ENCODE data around the gene RAD51AP1.

The RAD51AP1 gene

DNA sequence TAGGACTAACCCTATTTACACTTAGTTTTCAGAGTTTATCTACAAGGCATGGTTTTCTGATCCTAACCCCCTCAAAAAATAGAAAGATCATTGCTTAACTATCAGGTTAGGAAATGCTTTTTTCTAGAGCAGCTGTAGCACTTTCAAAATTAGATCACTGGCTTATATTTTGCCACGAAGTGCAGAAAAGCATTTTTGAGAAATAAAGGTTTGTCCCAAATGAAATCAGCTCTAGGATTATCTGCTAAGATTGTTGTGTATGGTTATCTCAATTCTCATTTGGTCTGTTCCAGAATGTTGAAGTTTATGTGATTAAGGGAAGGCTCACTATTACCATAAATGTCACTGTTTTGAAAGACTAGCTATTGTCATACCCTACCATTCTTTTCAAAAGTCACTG lies 13.5 kb downstream of the RAD51AP1 start:
- no peak for DNase-seq (ENCODE audit: low read depth)

DNA sequence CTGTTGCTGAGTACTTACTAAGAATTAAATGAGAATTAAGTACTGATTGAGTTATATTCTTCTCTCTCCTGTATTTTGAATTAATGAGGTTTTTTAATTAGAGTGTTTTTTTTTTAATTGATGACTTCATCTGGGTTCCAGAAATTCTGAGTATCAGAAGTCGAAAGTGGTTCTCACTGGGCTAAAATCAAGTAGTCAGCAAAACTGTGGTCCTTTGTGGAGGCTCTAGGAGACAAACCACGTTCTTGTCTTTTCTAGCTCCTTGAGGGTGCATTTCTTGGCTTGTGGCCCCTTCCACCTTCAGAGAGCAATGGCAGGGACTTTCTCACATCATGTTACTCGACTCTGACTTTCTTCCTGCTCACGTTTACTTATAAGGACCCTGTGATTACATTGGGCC lies 15.3 kb downstream of the RAD51AP1 start:
- DNase-seq (ENCODE audit: low read depth): no peak

DNA sequence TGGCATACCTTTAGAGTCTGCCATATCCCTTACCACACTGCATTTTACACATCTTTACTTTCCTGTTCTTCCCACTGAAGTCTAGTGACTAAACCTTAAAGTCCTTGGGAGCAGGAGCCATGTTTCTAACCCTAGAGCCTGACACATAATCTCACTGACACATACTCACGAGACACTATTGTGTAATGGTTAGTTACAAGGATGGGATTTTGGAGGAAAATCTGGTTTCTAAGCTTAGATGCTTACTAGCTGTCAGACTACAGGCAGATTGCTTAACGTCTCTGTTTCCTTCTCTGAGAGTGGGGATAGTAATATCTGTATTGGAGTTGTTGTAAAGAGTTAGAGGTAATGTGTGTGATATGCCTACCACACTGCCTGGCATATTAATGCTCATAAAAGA lies 17.1 kb downstream of the RAD51AP1 start:
- no peak for DNase-seq (ENCODE audit: low read depth)

DNA sequence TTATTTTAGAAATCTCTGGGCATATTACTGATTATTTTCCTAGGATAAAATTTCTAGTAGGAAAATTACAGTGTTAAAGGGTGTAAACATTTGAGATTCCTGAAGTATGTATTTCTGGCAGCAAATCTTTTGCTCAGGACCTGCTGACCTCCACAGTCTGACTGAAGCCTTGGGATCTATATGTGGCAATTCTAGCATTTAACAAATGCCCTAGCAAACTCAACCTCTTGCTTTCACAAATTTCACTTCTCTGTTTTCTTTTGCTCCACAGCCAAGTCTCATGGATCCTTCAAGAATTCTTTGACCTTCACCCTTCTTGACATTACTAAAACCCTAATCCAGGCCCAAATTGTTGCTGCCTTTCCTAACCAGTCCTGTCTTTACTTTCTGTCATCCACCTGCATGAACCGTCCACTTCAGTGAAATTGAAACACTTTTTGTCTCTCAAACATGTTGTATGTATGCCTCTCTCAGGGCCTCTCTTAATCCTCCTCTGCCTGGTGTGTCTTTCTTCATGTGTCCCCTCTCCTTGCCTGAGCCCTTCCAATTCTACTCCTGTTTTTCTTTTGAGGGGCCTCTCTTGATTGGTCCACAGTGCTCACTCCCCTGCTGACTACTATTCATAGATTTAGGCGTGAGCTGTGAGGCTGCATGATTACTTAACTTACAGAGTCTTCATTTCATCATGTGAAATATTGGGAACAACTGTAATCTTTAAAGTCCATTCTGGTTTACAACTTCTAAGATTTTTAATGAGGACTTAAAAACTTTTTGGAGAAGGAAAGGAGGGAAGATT lies 18.2 kb downstream of the RAD51AP1 start:
- no peak for DNase-seq (ENCODE audit: low read depth)

DNA sequence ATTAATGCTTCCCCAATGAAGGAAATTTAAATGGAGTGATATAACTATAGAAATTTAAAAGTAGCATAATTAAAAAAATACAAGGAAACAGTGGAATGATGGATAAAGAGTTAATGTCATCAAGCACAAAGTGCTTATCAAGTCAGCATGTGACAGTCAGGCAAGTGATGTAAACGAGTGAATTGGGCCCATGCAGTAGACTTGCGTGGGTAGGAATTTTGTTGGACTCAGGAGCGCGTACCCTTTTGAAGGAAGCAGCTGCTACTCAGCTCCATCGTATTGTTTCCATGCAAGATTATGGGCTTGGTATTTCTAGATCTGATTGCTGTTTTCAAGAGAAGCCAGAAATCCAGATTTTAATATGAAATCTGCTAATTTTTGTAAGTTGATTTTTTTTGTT lies 18.9 kb downstream of the RAD51AP1 start:
- no peak for DNase-seq (ENCODE audit: low read depth)

DNA sequence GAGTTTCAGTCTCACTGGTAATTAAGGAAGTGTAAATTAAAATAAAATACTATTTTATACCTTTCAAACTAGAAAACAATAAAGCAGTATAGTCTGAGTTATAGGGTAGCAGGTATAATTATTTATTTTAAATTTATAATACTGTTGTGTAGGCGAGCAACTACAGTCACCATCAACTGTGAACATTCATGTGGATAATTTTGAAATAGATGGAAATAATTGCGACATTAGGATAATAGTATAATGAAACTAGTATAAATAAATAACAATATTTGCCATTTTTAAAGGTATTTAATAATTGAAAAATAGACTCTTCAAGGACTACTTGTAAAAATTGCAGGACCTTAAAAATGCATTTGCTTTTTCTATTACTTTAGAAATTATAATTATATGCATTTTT lies 19.5 kb downstream of the RAD51AP1 start:
- no peak for DNase-seq (ENCODE audit: low read depth)

DNA sequence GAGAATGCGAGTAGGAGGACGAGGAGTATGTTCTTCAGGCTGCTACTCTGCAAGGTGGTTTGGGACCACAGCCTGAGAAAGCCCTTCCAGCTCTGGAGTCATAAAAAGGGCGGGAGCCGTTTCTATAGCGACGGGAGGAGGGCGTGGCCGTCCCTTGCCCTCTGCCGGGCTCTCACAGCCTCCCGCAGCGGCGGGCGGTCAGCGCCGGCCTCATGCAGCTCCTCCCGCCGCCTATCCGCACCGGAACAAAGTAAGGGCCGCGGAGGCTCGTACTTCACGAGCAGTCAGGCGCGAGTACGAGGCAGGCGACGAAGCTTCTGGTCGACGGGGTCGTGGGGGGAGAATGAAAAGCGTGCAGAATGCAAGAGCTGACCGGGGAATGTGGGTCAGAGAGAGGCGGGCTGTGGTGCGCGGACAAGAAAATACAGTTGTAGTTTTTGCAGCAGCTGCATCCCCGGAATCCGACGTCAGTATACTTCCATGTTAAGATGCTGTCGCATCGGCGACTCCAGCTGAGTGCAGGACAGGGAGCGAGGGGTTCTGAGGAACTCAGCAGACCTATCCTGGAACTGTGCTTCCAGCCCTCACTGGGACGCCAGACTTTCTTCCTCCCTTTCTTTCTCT lies 23.5 kb downstream of the RAD51AP1 start, which contains the start of gene DYRK4:
TSS of gene DYRK4 (plus strand) at position 175 of the 624 bp plus-strand sequence. CDS start at position 213, 38 bp downstream.
- DNase-seq (ENCODE audit: low read depth): no peak

DNA sequence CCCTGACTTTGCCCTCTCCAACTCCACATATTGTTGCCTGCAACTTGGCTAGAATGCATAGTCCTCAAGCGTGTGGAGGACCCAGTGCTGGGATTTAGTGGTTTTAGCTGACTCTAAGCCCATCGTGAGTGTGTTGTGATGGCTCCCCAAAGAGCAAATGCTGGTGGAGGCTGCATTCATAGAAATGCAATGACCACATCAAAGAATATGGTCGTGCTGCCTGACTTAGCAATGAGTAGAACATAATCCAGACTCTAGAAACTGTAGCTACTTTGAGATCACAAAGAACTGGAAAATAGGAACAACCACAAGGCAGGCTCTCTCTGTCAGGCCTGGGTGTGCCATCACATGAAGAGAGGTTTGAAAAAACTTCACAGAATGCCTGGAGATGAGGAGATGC lies 24.6 kb downstream of the RAD51AP1 start:
- no peak for DNase-seq (ENCODE audit: low read depth)

DNA sequence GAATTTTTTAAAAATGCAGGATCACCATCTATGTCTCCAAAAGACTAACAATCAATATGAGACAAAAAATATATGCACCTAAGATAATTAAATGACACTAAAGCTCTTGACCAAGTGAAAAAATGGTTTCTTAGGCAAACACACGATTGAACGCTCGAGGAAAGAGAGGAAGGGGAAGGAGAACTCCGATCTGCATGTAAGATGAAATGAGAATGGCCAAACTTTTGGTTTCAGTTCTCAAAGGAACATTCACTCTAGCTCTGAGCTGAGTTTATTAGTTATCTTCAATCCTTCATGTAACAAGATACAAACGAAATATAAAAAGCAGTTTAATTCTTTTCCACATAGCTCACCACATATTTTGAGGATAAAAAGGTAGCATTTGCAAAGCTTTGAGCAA lies 26.1 kb downstream of the RAD51AP1 start:
- DNase-seq (ENCODE audit: low read depth): no peak

DNA sequence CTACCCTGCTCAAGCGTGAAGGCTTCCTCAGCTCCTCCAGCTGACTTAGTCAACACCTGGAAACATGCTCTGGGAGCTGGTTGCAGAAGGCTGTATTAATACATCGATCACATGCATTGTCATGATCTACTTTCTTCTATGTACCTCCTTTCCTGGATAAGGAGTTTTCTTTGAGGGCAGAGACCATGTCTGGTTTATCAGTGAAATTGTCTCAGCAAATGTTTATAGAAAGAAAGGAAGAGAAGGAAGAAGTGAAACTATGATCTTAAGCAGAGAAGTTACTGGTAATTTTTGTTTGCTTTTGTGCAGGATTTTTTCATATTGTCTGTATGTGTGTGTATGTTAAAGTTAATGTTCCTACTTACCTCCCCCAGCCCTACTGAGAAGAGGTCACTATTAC lies 27.8 kb downstream of the RAD51AP1 start:
- DNase-seq (ENCODE audit: low read depth): no peak

DNA sequence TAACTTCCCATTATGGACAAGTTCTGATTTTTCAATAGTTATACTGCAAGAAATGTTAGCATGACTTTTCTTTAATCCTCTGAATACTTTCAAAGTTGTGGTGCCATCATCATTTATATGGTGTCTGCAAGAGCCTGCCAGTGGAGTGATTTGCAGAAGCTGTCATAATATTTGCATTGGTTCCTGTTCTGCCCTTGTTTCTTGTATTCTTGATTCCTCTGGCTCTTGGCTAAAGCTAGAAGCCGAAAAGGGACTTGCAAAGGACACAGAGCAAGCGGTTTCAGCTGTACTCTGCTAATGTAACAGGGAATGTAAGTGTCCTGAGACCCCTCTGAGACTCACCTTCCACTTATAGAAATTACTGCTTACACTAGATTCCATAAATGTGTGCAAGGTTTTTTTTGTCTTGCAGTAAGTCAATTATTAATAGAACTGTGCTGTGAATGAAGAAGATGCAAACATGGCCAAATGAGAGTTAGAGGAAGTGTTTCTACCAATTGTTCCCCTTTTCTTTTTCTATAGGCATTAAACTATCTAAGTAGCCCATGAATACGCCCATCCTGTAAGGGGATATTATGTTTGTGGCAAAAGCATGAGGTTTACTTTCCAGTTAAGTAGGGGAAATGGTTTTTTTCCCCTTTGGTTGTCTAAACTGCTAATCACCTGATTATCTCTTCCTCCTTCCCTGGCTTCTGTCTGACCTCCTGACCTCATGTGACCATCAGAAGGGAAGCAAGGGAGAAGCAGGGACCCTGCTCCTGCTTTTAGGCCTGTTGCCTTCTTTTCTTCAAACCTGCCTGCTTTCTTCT lies 28.6 kb downstream of the RAD51AP1 start:
- DNase-seq (ENCODE audit: low read depth): no peak

DNA sequence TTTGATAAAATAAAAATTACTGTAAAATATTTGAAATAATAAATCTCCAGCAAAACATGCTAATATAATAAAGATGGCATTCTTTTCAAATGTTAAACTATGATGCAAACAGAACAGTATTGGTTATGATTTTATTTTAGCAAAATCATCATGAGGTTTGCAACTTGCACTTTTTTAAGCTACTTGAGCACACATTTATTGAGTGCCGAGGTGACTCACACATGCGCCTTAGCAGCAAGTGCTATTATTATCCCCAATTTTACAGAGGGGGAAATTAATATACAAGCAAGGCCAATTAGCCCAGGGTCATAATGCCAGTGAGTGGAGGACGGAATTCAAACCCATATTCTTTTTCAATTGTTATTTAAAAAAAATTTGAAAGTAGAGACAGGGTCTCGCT lies 30.6 kb downstream of the RAD51AP1 start:
- DNase-seq (ENCODE audit: low read depth): no peak

DNA sequence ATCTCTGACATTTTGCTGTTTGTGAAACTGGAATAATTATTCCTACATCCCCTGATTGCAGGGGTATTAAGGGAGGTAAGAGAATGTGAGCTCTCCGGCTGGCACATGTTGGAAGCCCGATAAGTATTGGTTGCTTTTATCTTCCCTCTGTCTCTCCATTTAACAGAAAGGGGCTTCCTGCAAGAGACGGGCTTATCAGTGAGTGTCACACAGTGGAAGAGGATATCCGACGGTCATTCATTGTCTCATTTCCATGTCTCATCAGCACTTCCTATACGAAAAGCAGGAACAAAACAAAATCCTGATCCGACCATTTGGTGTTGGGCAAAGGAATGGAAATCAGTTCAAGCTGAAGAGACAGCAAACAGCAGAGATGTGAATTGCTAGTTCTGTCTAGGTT lies 34.0 kb downstream of the RAD51AP1 start:
- DNase-seq (ENCODE audit: low read depth): no peak

DNA sequence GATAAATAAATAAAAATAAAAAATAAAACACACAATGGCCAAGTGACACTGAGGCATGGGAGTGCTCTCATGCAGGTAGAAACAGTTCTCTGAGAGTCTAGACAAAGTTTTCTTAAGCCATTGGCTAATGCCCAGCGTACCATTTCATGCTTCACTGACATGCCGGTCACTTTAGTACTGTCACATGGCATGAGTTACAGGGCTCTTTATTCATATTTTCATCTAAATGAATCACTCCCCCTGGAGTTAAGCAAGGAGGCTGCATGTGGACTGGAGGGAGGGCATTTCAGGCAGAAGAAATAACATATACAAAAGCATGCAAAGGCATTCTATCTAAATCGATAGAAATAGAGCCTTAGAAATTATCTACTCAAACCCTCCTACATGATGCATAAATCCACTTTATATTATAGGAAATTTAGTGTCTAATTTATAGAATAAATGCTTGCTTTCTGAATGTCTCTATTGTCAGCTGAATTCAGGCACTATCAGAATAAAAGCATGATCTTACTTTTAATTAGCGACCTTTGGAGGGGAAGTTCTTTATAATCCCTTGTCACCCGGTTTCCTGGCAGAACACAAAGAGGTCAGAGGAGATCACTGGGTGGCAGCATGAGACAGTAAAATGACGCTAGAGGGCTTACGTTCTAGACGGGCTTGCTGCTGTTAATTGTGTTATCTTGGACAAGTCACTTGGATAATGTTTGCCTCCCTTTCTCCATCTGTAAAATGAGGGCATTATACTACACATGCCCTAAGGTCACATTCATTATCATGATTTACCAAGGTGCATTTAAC lies 40.8 kb downstream of the RAD51AP1 start:
- DNase-seq (ENCODE audit: low read depth): no peak

DNA sequence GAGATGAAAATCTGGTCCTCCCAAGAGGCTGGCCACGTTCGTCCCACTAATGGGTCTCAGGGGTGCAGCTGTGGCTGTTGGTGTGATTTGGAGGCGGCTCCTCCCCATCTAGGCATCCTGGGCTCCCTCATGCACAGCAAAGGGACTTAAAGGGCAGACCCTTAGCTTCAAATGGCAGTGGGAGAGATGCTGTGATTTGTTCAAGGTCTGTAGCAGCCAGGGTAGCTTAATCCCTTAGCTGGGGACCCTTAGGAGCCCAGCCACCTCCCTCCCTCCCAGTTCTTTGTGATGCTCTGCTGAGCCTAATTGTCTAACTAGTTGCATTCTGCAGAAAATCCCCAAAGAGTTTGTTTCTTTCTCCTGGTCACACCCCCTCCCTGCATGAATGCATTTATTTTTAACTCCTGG lies 41.6 kb downstream of the RAD51AP1 start:
- no peak for DNase-seq (ENCODE audit: low read depth)

DNA sequence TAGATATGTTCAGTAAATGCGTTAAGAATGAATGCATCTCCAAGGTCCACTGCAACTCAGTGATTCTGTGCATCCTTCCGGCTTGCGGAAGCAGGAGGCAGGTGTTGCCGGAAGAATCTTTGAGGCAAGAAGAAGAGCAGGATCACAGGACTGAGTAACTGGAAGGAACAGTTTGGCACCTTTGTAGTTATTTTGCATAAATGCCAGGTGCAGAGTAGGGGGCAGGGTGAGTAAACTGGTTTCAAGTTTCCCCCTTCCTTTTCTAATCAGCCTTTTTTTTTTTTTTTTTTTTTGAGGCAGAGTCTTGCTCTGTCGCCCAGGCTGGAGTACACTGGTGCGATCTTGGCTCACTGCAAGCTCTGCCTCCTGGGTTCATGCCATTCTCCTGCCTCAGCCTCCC lies 45.6 kb downstream of the RAD51AP1 start:
- DNase-seq (ENCODE audit: low read depth): no peak

DNA sequence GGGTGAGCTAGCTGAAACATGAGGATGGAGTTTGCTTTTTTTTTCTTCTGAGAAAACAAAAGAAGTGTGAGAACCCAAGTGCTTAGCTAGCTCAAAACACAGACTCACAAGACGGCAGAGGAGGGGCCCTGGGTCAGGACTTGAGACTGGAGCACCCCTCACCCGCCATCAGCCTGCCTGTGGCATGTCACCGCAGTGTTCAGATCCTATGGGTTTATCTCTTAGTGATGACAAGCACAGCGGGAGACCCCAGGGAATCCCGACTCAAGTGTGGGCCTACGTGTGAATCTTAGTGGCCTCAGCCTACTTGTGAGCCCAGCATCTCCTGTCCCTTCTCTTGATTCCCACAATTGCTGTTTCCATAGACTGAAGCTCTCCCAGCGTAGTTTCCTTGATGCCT lies 46.2 kb downstream of the RAD51AP1 start:
- DNase-seq (ENCODE audit: low read depth): no peak

DNA sequence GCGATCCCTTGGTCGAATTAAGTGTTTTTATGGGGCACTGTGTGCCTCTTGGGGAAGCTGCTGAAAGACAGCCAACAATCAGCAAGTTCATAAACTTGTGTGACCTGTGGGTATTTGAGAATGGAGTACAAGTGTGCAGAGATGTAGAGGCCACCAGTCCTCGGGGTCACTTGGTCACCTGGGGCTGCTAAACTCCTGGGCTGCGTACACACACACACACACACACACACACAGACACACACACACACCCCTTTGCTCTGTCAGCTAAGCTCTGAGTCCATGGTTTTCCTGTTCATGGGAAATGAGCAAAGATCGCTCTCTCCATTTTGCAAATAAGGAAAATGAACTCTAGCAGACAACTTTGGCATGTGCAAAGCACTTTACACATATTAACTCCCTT lies 47.8 kb downstream of the RAD51AP1 start:
- DNase-seq (ENCODE audit: low read depth): no peak

DNA sequence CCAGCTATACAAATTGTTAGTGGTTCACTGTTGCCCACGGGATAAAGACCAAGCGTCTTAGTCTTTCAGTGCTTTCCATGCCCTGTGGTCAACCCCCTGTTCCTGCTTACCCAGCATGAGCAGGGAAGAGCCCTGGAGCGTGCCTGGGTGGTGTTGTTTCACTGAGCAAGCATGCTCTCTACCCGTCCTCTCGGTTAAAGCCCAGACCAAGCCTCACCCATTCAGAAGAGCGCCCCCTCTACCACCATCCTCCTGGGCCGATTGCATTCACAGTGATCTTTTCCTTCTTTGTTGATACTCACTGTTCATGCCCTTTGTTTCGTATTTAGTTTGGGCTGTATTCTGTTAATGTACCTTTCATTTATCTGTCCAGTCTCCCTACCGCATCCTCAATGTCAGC lies 48.4 kb downstream of the RAD51AP1 start:
- no peak for DNase-seq (ENCODE audit: low read depth)

DNA sequence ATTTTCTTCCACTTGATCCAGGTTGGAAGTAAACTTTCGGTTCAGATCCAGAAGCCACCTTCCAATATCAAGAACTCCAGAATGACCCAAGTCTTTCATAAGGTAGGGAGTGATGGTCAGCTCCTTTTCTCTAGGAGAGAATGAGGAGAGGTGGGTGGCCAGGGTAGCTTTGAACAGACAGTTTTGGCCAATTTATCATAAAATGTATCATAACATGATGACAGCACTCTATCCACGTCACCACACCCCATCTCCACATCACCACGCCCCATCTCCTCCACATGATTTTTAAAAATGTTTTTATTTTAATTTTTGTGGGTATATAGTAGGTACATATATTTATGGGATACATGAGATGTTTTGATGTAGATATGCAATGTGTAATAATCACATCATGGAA lies 50.2 kb downstream of the RAD51AP1 start:
- no peak for DNase-seq (ENCODE audit: low read depth)

DNA sequence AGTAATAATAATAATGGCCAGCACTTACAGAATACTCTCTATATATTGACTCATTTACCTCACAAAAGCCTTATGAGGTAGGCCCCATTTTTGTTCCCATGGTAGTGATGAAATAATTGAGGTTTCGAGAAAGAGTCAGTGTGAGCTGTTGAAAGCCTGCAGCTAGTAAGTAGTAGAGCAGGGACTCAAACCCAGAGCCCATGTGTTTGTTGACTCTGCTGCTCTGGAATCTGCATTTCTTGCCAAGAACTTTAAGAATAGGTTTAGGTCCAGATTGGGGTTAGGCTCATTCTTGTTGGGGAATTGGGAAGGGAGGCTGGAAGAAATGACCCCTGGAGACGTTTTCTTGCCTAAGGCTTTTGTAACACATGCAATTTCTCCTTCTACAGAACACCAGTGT lies 51.3 kb downstream of the RAD51AP1 start:
- no peak for DNase-seq (ENCODE audit: low read depth)

DNA sequence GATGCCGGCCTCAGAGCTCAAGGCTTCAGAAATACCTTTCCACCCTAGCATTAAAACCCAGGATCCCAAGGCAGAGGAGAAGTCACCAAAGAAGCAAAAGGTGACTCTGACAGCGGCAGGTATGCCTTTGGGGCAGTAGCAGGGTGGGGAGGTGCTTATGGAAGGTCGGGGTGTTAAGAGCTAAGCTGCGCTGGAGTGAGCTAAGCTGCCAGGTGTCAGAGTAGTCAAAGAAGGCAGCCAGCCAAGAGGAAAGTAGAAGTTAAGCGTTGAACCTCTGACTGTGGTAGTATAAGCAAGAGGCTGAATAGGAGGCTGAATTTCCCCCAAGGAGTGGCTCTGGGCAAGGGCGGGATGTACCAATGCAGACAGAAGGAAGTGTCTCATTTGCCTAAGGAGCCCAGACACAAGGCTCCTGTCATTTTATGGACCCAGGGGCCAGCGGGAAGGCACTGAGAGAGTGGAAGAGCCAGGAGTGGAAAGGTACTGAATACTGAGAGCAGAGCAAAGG lies 52.5 kb downstream of the RAD51AP1 start:
- DNase-seq (ENCODE audit: low read depth): no peak
